Peyer's patch (tissue), 4 donors: Measurements from ENCODE around the gene F3.

ENCODE experiments used
- POLR2A ChIP-seq, 2 donors: fragments of 450-650 bp; IDR thresholded peaks; one replicate each; pipeline ENCODE4 v1.5.1; 2017; ENCODE audit warnings: antibody characterized with exemption in 2 of 2, mild to moderate bottlenecking in 2 of 2, moderate library complexity in 2 of 2
- TF ChIP-seq, protein P1 (sequence below), 6 experiments: fragments of 450-650 bp in 4 of 6; fragments of 200-600 bp in 2 of 6; sonication (generic) in 1 of 6; IDR thresholded peaks; one replicate each; pipeline ENCODE4 v1.5.1; 2017 to 2019; ENCODE audit warnings: antibody characterized with exemption in 6 of 6, mild to moderate bottlenecking in 3 of 6, moderate library complexity in 1 of 6

DNA sequence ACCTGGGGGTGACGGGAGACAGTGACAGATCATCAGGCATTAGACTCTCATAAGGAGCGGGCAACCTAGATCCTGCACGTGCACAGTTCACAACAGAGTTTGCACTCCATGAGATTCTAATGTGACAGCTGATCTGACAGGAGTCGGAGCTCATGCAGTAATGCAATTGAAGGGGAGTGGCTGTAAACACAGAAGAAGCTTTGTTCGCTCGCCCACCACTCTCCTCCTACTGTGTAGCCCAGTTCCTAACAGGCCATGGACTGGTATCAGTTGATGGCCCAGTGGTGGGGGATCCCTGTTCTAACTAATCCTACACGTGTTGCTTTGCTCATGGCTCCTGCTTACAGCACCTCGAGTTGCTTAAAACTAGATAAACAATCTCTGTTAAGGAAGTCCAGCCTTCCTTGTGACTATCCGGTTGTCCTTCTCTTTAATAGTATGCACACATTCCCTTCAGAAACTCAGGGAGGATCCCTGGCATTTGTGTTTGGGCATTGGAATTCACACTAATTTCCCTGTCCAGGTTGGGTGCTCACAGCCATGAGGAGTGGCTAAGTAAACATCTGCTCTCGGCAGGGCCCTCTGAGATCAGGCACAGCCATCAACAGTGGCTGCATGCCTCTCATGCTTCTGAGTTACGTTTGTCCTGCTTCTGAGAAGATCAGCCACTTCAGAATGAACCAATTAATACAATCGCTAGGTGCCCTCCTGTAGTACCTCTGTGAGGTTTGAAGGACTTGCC is 21.1 kb upstream of the F3 start:
- TF ChIP-seq, protein P1, sequence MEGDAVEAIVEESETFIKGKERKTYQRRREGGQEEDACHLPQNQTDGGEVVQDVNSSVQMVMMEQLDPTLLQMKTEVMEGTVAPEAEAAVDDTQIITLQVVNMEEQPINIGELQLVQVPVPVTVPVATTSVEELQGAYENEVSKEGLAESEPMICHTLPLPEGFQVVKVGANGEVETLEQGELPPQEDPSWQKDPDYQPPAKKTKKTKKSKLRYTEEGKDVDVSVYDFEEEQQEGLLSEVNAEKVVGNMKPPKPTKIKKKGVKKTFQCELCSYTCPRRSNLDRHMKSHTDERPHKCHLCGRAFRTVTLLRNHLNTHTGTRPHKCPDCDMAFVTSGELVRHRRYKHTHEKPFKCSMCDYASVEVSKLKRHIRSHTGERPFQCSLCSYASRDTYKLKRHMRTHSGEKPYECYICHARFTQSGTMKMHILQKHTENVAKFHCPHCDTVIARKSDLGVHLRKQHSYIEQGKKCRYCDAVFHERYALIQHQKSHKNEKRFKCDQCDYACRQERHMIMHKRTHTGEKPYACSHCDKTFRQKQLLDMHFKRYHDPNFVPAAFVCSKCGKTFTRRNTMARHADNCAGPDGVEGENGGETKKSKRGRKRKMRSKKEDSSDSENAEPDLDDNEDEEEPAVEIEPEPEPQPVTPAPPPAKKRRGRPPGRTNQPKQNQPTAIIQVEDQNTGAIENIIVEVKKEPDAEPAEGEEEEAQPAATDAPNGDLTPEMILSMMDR (IDR thresholded peaks at IDR 0.05) = no peak
- no peak for TF ChIP-seq POLR2A (IDR thresholded peaks at IDR 0.05)
